ENCODE results near the gene EMX2. TPM values are rescaled to one million over a fixed set of nuclear protein-coding genes. Genes with fewer than 3 reads are reported as not detected.

EMX2 gene
- total RNA-seq, 3 donors from 2014 or later (not counting 1 experiment from before 2014, with no cell fraction given): not detected

GRCh38 chr10:117533507-117534281 is 8.9 kb upstream of the EMX2 start:
- H3K27ac Mint-ChIP-seq: no peak overlapping the region

GRCh38 chr10:117534321-117535297 is 7.9 kb upstream of the EMX2 start:
- Mint-ChIP-seq H3K27ac (no peak overlapping the region), H3K9me3 (no peaks in the 10 kb centered on the region), H3K4me3 (no peak overlapping the region), H3K36me3 (no peaks in the 10 kb centered on the region), H3K27me3 (ENCODE audit: low read depth in 2 of 2) (peaks cover 53 to 69% of the 10 kb centered on the region in 2 donors), H3K4me1 (no peaks in the 10 kb centered on the region)
- ATAC-seq: no peak
- no peak for TF ChIP-seq CTCF (IDR thresholded peaks at IDR 0.05)
- H3K4me3 ChIP-seq (ENCODE audit: low read length): no peak overlapping the region
- no peak overlapping the region for H3K27ac ChIP-seq (ENCODE audit: low read length)
- H3K36me3 ChIP-seq (ENCODE audit: control insufficient read depth, insufficient read depth, low read length): no peaks in the 10 kb centered on the region
- intact Hi-C loops (cut with micrococcal nuclease): no loop called here
- peaks cover 4% of the 10 kb centered on the region for H3K4me1 ChIP-seq (ENCODE audit: control insufficient read depth, insufficient read depth, low read length)
- no peaks in the 10 kb centered on the region for H3K9me3 ChIP-seq (ENCODE audit: control insufficient read depth, insufficient read depth, low read length)
- H3K27me3 ChIP-seq (ENCODE audit: control insufficient read depth, insufficient read depth, low read length): peaks cover 54% of the 10 kb centered on the region
- 6% methylated on average over 76 of the region's 76 CpGs for WGBS (ENCODE audit: insufficient coverage)
- DNase-seq: no peak

More at GRCh38 chr10:117533507-117534281, 8.9 kb upstream of the EMX2 start:
- Mint-ChIP-seq H3K9me3 (no peaks in the 10 kb centered on the region), H3K27me3 (ENCODE audit: low read depth in 2 of 2) (peaks cover 55 to 70% of the 10 kb centered on the region in 2 donors), H3K4me1 (no peaks in the 10 kb centered on the region), H3K4me3 (no peak overlapping the region), H3K36me3 (no peaks in the 10 kb centered on the region)
- Histone ChIP-seq H3K4me1 (ENCODE audit: control insufficient read depth, insufficient read depth, low read length) (peaks cover 4% of the 10 kb centered on the region), H3K36me3 (ENCODE audit: control insufficient read depth, insufficient read depth, low read length) (no peaks in the 10 kb centered on the region), H3K27ac (ENCODE audit: low read length) (no peak overlapping the region), H3K9me3 (ENCODE audit: control insufficient read depth, insufficient read depth, low read length) (no peaks in the 10 kb centered on the region), H3K27me3 (ENCODE audit: control insufficient read depth, insufficient read depth, low read length) (peaks cover 54% of the 10 kb centered on the region), H3K4me3 (ENCODE audit: low read length) (no peak overlapping the region)
- no peak for TF ChIP-seq CTCF (IDR thresholded peaks at IDR 0.05)
- intact Hi-C loops (cut with micrococcal nuclease): no loop called here
- WGBS (ENCODE audit: insufficient coverage): 6% methylated on average over 19 of the region's 24 CpGs
- DNase-seq (no peak), ATAC-seq (no peak)

GRCh38 chr10:117535298-117536071 is 7.1 kb upstream of the EMX2 start:
- Histone ChIP-seq H3K4me3 (ENCODE audit: low read length) (no peak overlapping the region), H3K27ac (ENCODE audit: low read length) (no peak overlapping the region), H3K27me3 (ENCODE audit: control insufficient read depth, insufficient read depth, low read length) (peaks cover 54% of the 10 kb centered on the region), H3K9me3 (ENCODE audit: control insufficient read depth, insufficient read depth, low read length) (no peaks in the 10 kb centered on the region), H3K4me1 (ENCODE audit: control insufficient read depth, insufficient read depth, low read length) (peaks cover 4% of the 10 kb centered on the region), H3K36me3 (ENCODE audit: control insufficient read depth, insufficient read depth, low read length) (no peaks in the 10 kb centered on the region)
- no peaks in the 10 kb centered on the region for H3K4me1 Mint-ChIP-seq
- no peak overlapping the region for H3K4me3 Mint-ChIP-seq
- H3K27me3 Mint-ChIP-seq (ENCODE audit: low read depth in 2 of 2): peaks cover 49 to 66% of the 10 kb centered on the region in 2 donors
- ATAC-seq: no peak
- TF ChIP-seq CTCF (IDR thresholded peaks at IDR 0.05): no peak
- no peaks in the 10 kb centered on the region for H3K36me3 Mint-ChIP-seq
- intact Hi-C loops (cut with micrococcal nuclease): no loop called here
- H3K27ac Mint-ChIP-seq: no peak overlapping the region
- DNase-seq: no peak
- no peaks in the 10 kb centered on the region for H3K9me3 Mint-ChIP-seq
- 5% methylated on average over 51 of the region's 54 CpGs for WGBS (ENCODE audit: insufficient coverage)

Measured in natural killer cell (primary cell).